ENCODE results near the gene SLC16A9.
A peak's percentile ranks its signal among the peaks of the same experiment; 100 is the strongest.

The SLC16A9 gene

GRCh38 chr10:59709395-59710125 is at the start of gene SLC16A9 (continued):
- TF ChIP-seq ZNF510 (tag by site-specific recombination; IDR thresholded peaks at IDR 0.05; ENCODE audit: insufficient replicate concordance), result no peak
- TF ChIP-seq PATZ1 (tag by site-specific recombination; IDR thresholded peaks at IDR 0.05), result peak; percentile 58
- no peak for TF ChIP-seq ZNF544 (tag by site-specific recombination; IDR thresholded peaks at IDR 0.05)
- TF ChIP-seq ZNF621 (tag by site-specific recombination; IDR thresholded peaks at IDR 0.05), result no peak
- no peak for TF ChIP-seq KLF10 (tag by site-specific recombination; IDR thresholded peaks at IDR 0.05)
- no peak for TF ChIP-seq ZNF391 (tag by site-specific recombination; IDR thresholded peaks at IDR 0.05; ENCODE audit: borderline replicate concordance, low read depth)
- no peak for TF ChIP-seq ZNF626 (tag by site-specific recombination; IDR thresholded peaks at IDR 0.05)
- TF ChIP-seq ZNF501 (tag by site-specific recombination; IDR thresholded peaks at IDR 0.05), result no peak; the same call in 1 of the 2 replicates
- TF ChIP-seq ZSCAN16 (tag by site-specific recombination; IDR thresholded peaks at IDR 0.05), result no peak
- TF ChIP-seq ZNF280D (tag by site-specific recombination; IDR thresholded peaks at IDR 0.05), result no peak
- TF ChIP-seq ZNF140 (tag by site-specific recombination; IDR thresholded peaks at IDR 0.05), result no peak
- TF ChIP-seq ZNF146 (tag by site-specific recombination; IDR thresholded peaks at IDR 0.05), result 0 out of 2 replicates have a peak, but pooled peaks have one; percentile 12
- no peak for TF ChIP-seq ZNF549 (tag by site-specific recombination; IDR thresholded peaks at IDR 0.05)
- TF ChIP-seq ZNF624 (tag by site-specific recombination; IDR thresholded peaks at IDR 0.05), result no peak
- TF ChIP-seq ZNF548 (tag by site-specific recombination; IDR thresholded peaks at IDR 0.05), result no peak
- TF ChIP-seq ZNF664 (tag by site-specific recombination; IDR thresholded peaks at IDR 0.05), result no peak
- TF ChIP-seq ZXDB (tag by site-specific recombination; IDR thresholded peaks at IDR 0.05), result 0 out of 2 replicates have a peak, but pooled peaks have one; percentile 63
- no peak for TF ChIP-seq ZNF23 (tag by site-specific recombination; IDR thresholded peaks at IDR 0.05; ENCODE audit: borderline replicate concordance)
- no peak for TF ChIP-seq ZNF704 (tag by site-specific recombination; IDR thresholded peaks at IDR 0.05)
- no peak for TF ChIP-seq ZNF843 (tag by site-specific recombination; IDR thresholded peaks at IDR 0.05)
- 0 out of 2 replicates have a peak, but pooled peaks have one; percentile 39 for TF ChIP-seq ZNF76 (tag by site-specific recombination; IDR thresholded peaks at IDR 0.05; ENCODE audit: borderline replicate concordance, low read depth)
- peak; percentile 74; the same call in 1 of the 2 replicates for TF ChIP-seq ZNF561 (tag by site-specific recombination; IDR thresholded peaks at IDR 0.05; ENCODE audit: borderline replicate concordance)
- peak; percentile 53 for TF ChIP-seq PRDM1 (tag by site-specific recombination; IDR thresholded peaks at IDR 0.05)
